ENCODE measurements around the gene CHCHD1. TPM values are rescaled to one million over a fixed set of nuclear protein-coding genes. Genes with fewer than 3 reads are reported as not detected.
"Not testable (repeated sequence)": the region's sequence is repeated elsewhere in the genome, so short reads cannot be mapped to it uniquely, and the experiment has no call there.

CHCHD1 gene
- total RNA-seq, 4 donors from 2014 or later: 2.6 to 37.4 (median 17.0) TPM

GRCh38 chr10:73828161-73828560 is 46.3 kb downstream of the CHCHD1 start:
- 83% methylated on average over 6 of the region's 6 CpGs; no CpG with 5 or more reads in 1 of the 2 donors for WGBS, 2 donors (ENCODE audit: low coverage in 1 of 2)
- TF ChIP-seq POLR2AphosphoS5 (IDR thresholded peaks at IDR 0.05): no peak
- no peak for TF ChIP-seq EP300 (IDR thresholded peaks at IDR 0.05; ENCODE audit: low read depth)
- TF ChIP-seq POLR2A (IDR thresholded peaks at IDR 0.05): no peak
- TF ChIP-seq, protein P1, sequence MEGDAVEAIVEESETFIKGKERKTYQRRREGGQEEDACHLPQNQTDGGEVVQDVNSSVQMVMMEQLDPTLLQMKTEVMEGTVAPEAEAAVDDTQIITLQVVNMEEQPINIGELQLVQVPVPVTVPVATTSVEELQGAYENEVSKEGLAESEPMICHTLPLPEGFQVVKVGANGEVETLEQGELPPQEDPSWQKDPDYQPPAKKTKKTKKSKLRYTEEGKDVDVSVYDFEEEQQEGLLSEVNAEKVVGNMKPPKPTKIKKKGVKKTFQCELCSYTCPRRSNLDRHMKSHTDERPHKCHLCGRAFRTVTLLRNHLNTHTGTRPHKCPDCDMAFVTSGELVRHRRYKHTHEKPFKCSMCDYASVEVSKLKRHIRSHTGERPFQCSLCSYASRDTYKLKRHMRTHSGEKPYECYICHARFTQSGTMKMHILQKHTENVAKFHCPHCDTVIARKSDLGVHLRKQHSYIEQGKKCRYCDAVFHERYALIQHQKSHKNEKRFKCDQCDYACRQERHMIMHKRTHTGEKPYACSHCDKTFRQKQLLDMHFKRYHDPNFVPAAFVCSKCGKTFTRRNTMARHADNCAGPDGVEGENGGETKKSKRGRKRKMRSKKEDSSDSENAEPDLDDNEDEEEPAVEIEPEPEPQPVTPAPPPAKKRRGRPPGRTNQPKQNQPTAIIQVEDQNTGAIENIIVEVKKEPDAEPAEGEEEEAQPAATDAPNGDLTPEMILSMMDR (IDR thresholded peaks at IDR 0.05): no peak
- no peaks in the 10 kb centered on the region for H3K9me3 ChIP-seq
- intact Hi-C loops (cut with DNase I; ENCODE audit: low total_unique reads): no loop called here
- no peaks in the 10 kb centered on the region for H3K27me3 ChIP-seq
- H3K27ac ChIP-seq: no peak overlapping the region
- peaks cover 0 to 20% (median 8%) of the 10 kb centered on the region in 4 donors for H3K36me3 ChIP-seq
- DNase-seq: no peak
- in situ Hi-C loops (cut with MboI; ENCODE audit: low pct_ligation_motif_present in 1 of 4, low pct_unique_long_range_greater_than_20kb in 1 of 4, low sequenced_read_pairs in 3 of 4): no loop called here
- H3K4me1 ChIP-seq: no peaks in the 10 kb centered on the region
- no peak overlapping the region for H3K4me3 ChIP-seq

DNA sequence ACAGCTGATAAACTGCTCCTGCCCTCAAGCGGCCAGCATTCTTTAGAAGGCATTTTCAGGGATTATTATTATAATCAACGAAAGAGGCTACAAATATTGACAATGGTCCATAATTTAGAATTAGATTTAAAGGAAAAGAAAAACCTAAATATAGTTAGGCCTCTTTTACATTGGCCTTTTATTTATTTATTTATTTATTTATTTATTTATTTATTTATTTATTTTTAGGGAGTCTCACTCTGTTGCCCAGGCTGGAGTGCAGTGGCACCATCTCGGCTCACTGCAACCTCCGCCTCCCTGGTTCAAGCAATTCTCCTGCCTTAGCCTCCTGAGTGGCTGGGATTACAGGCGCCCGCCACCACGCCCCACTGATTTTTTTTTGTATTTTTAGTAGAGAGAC is 47.2 kb downstream of the CHCHD1 start:
- DNase-seq; H3K4me1 ChIP-seq; in situ Hi-C loops (cut with MboI; ENCODE audit: low pct_ligation_motif_present in 1 of 4, low pct_unique_long_range_greater_than_20kb in 1 of 4, low sequenced_read_pairs in 3 of 4); H3K27ac ChIP-seq; H3K4me3 ChIP-seq; H3K27me3 ChIP-seq; H3K9me3 ChIP-seq; intact Hi-C loops (cut with DNase I; ENCODE audit: low total_unique reads): not testable (repeated sequence)
- 88 to 97% methylated on average over 7 of the region's 7 CpGs for WGBS, 2 donors (ENCODE audit: low coverage in 1 of 2)
- H3K36me3 ChIP-seq: peaks cover 0 to 13% (median 6%) of the 10 kb centered on the region in 4 donors

Small RNA genes within 50 kb of the gene (small RNA-seq; reads per million reads assigned to genes)
- gene AC022400.4 (0 reads per million in 4 donors), gene AC022400.9 (0 reads per million in 4 donors), gene ZSWIM8-AS1 (0 reads per million in 4 donors)

Other genes starting within 250 kb of the CHCHD1 start
- gene USP54, start 190.7 kb upstream of the CHCHD1 start, total RNA-seq: 100 to 1,000 TPM; 109 to 168 (median 114) TPM
- gene MYOZ1, start 140.6 kb upstream of the CHCHD1 start, total RNA-seq: 1 to 10 TPM in 1 of 4 donors, not detected in 3; 1.1 TPM
- gene SYNPO2L, start 126.0 kb upstream of the CHCHD1 start, total RNA-seq: 1 to 10 TPM in 1 of 4 donors, under 1 TPM in 1, not detected in 2; 0.14 to 4.5 TPM
- 10 to 100 TPM in 1 of 4 donors, 1 to 10 TPM in 2, not detected in 1; 8.0 to 12.7 (median 8.6) TPM for gene AGAP5, start 83.9 kb upstream of the CHCHD1 start, total RNA-seq
- gene SEC24C, start 37.7 kb upstream of the CHCHD1 start, total RNA-seq: 100 to 1,000 TPM in 2 of 4 donors, 10 to 100 TPM in 2; 46.7 to 104 (median 80.2) TPM
- gene ZSWIM8, start 3.6 kb downstream of the CHCHD1 start, total RNA-seq: 100 to 1,000 TPM in 3 of 4 donors, 10 to 100 TPM in 1; 94.5 to 530 (median 188) TPM
- gene NDST2, start 29.6 kb downstream of the CHCHD1 start, total RNA-seq: 10 to 100 TPM; 14.3 to 34.5 (median 22.1) TPM
- gene CAMK2G, start 92.5 kb downstream of the CHCHD1 start, total RNA-seq: 100 to 1,000 TPM in 1 of 4 donors, 10 to 100 TPM in 3; 72.0 to 131 (median 83.0) TPM
- 1 to 10 TPM in 3 of 4 donors, under 1 TPM in 1; 0.75 to 8.0 (median 2.3) TPM for gene PLAU, start 129.1 kb downstream of the CHCHD1 start, total RNA-seq
- gene VCL, start 216.1 kb downstream of the CHCHD1 start, total RNA-seq: 100 to 1,000 TPM in 3 of 4 donors, 10 to 100 TPM in 1; 96.1 to 133 (median 120) TPM